VCaP (cell line): ENCODE measurements around the gene PHF13.

ENCODE experiments used
- H3K27ac ChIP-seq: fragments of 450-650 bp; 2 replicates; pipeline ENCODE4 v1.5.1; 2017
- TF ChIP-seq, protein P1 (sequence below): fragments of 450-650 bp; conservative IDR thresholded peaks from 2 replicates; pipeline ENCODE4 v1.5.1; 2017; ENCODE audit warnings: mild to moderate bottlenecking, moderate library complexity

Gene PHF13

DNA sequence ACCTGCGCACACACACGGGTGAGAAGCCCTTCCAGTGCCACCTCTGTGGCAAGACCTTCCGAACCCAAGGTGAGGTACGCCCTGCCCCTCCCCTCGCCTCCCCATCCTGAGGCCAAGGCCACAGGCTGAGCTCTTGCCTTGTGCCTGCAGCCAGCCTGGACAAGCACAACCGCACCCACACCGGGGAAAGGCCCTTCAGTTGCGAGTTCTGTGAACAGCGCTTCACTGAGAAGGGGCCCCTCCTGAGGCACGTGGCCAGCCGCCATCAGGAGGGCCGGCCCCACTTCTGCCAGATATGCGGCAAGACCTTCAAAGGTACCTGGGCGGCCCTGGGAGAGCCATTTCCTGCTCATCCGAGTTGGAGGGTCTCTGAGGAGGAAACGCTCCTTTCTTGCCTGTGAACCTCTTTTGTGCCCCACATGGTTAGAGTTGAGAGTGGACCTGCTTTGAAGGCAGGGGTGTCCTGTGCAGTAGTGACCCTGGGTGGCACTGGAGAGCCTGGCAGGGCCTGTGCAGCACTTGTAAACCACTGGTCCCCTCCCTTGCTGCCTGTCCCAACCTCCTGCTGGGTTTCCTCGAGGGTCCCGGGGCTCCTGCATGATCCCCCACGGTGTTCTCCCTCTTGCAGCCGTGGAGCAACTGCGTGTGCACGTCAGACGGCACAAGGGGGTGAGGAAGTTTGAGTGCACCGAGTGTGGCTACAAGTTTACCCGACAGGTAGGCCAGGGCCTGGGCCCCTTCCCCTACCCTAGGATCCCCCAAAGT, 25.2 kb upstream of the PHF13 start:
- no peak overlapping the region for H3K27ac ChIP-seq
- TF ChIP-seq, protein P1, sequence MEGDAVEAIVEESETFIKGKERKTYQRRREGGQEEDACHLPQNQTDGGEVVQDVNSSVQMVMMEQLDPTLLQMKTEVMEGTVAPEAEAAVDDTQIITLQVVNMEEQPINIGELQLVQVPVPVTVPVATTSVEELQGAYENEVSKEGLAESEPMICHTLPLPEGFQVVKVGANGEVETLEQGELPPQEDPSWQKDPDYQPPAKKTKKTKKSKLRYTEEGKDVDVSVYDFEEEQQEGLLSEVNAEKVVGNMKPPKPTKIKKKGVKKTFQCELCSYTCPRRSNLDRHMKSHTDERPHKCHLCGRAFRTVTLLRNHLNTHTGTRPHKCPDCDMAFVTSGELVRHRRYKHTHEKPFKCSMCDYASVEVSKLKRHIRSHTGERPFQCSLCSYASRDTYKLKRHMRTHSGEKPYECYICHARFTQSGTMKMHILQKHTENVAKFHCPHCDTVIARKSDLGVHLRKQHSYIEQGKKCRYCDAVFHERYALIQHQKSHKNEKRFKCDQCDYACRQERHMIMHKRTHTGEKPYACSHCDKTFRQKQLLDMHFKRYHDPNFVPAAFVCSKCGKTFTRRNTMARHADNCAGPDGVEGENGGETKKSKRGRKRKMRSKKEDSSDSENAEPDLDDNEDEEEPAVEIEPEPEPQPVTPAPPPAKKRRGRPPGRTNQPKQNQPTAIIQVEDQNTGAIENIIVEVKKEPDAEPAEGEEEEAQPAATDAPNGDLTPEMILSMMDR = no peak

DNA sequence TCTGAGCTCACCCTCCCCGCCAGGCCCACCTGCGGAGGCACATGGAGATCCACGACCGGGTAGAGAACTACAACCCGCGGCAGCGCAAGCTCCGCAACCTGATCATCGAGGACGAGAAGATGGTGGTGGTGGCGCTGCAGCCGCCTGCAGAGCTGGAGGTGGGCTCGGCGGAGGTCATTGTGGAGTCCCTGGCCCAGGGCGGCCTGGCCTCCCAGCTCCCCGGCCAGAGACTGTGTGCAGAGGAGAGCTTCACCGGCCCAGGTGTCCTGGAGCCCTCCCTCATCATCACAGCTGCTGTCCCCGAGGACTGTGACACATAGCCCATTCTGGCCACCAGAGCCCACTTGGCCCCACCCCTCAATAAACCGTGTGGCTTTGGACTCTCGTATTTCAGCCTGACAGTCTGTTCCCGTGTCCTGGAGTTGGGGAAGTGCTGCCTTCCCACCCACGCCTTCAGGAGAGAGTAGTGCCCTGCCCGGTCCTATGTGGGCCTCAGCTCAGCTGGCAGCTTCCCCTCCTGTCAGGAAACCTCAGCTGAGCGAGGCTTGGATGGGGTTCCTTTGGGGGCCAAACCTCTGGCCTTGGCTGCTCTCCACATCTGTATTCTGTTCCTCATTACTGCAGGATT, 24.5 kb upstream of the PHF13 start:
- TF ChIP-seq, protein P1 = no peak
- no peak overlapping the region for H3K27ac ChIP-seq

DNA sequence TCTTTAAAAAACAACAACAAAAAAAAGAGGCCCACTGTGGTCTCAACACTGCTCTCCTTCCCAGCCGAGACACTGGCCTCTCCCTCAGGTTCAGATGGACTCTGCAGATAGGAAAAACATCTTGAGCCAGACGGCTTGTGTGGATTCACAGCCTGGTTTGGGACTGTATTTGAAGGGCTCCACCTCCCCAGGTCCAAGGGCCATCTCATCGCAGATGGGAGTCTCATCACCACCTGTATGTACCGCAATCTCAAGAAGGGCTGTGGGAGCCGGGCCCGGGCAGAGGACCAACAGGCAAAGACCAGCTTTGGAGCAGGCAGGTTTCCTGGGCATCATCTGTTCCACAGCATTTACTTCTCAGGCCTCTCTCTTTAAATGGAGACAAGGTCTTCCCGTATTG, 23.5 kb upstream of the PHF13 start:
- H3K27ac ChIP-seq = no peak overlapping the region
- TF ChIP-seq, protein P1 = no peak

DNA sequence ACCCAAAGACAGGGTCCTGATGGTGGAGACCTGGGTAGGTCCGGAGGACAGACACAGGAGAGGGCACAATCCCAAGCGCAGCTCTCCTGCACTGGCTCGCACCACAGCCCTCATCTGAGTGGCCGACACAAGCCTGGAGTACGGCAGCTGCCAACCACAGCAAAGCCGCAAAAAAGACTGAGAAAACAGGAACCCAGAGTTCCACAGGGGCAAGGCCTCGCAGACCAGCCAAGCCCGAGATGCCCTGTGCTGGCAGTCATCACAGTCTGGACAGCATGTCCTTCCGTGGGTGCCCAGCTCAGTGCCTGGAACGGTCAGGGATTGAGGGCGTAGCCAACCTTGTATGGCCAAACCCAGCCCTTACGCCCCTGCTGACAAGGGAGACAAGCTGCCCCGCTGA, 22.3 kb upstream of the PHF13 start:
- no peak overlapping the region for H3K27ac ChIP-seq
- TF ChIP-seq, protein P1 = no peak

DNA sequence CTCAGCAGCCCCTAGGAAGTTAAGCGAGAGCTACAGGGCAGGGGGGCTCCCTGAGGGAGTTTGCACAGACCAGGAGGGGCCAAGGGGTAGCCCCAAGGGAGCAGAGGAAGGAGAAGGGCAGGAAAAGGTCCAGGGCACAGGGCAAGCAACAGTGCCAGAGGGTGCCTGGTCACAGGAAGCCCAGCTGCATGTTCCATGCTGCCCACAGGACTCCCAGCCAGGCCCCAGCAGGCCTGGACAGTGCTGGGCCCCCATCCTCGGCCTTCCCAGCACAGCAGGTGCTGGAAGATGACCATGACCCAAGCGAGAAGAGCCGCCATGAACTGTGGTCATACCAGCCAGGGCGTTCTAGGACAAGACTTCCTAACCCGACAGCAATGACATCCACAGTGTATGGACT, 21.9 kb upstream of the PHF13 start:
- TF ChIP-seq, protein P1 = no peak
- H3K27ac ChIP-seq = no peak overlapping the region

DNA sequence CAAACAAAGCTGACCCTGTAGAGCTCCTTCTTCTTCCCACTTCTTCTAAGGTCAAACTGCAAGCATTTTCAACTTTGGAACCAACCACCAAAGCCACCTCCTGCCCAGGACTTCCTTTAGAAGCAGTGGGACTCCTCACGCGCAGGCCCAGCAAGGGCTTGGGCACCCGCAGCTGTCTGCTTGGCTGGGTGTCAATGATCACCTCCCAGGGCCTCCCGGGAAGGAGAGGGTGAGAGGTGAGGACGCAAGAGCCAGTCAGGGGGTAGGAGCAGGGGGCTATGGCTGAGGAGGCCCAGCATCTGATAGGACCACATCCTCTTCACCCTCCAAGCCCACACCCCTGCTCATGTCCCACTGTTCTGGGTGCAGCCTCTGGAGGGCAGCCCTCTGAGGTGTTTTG, 21.1 kb upstream of the PHF13 start:
- TF ChIP-seq, protein P1 = no peak
- H3K27ac ChIP-seq = no peak overlapping the region

DNA sequence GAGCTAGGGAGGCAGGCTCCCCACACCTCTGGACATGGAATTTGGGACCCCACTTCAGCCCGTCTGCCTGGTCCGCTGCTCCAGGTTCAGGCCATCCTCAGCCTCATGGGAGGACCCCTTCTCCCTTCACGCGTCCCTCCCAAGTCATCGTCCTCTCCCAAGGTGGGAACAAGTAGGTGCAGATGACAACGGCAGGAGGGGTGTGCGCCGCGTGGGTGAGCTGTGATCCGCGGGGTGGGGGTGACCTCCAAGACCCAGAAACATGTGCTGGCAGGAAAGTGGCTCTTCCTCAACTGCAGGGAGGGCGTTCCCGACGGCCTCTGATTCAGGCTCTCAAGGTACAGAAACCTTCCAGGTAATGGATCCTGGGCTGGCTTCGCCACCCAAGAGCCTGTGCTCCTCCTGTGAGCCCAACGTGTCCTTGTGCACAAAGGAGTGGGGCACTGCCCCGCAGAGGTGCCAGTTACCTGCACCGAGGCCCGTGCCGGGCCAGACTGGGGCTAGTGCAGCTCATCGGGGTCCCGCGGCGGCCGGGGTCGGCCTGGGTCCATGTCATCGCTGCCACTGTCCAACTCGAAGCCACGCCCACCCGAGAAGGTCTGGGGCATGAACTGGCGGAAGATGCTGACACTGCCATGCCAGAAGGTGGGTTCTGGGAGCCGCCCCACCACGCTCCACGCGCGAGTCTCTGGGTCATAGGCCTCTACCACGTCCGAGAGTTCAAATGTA, 20.5 kb upstream of the PHF13 start:
- H3K27ac ChIP-seq = no peak overlapping the region
- TF ChIP-seq, protein P1 = no peak
